Esophagus muscularis mucosa (tissue), 4 donors: Measurements from ENCODE around the gene HCFC1. TPM values are rescaled to one million over a fixed set of nuclear protein-coding genes. Genes with fewer than 3 reads are reported as not detected.
A peak's percentile ranks its signal among the peaks of the same experiment; 100 is the strongest.

Experiments
- DNase-seq: peaks from one replicate; pipeline ENCODE4 v3.0.0-alpha.2; 2017; ENCODE audit errors: extremely low spot score
- H3K27ac ChIP-seq, 4 donors: fragments of 200-600 bp; sonication (generic); replicated peaks in 1 of 4; 1 replicate in 3 of 4; 2 replicates in 1 of 4; pipeline ENCODE4 v1.5.1; 2016 to 2019; ENCODE audit warnings: mild to moderate bottlenecking in 1 of 4
- H3K27me3 ChIP-seq, 4 donors: fragments of 200-600 bp; sonication (generic); one replicate each; pipeline versions ENCODE4 v1.5.1 to v1.6.0; 2016 to 2019
- H3K36me3 ChIP-seq, 4 donors: fragments of 200-600 bp; sonication (generic); one replicate each; pipeline ENCODE4 v1.5.1; 2016 to 2019
- H3K4me1 ChIP-seq, 4 donors: fragments of 200-600 bp; sonication (generic); one replicate each; pipeline ENCODE4 v1.5.1; 2016 to 2019
- H3K4me3 ChIP-seq, 4 donors: fragments of 200-600 bp; sonication (generic); 1 replicate in 2 of 4; 2 replicates in 2 of 4; pipeline ENCODE4 v1.5.1; 2016 to 2019; ENCODE audit warnings: mild to moderate bottlenecking in 4 of 4, moderate library complexity in 1 of 4
- H3K9me3 ChIP-seq, 4 donors: fragments of 200-600 bp; sonication (generic); 1 replicate in 3 of 4; 2 replicates in 1 of 4; pipeline ENCODE4 v1.5.1; 2016 to 2019
- EP300 ChIP-seq: sonication (generic); formaldehyde crosslinking; IDR thresholded peaks from one replicate; pipeline ENCODE4 v1.6.1; 2017; ENCODE audit warnings: antibody characterized with exemption
- POLR2A ChIP-seq: fragments of 450-650 bp; IDR thresholded peaks from one replicate; pipeline ENCODE4 v1.6.1; 2017; ENCODE audit warnings: antibody characterized with exemption, moderate library complexity, mild to moderate bottlenecking, low read depth
- POLR2AphosphoS5 ChIP-seq, 2 donors: sonication (generic); formaldehyde crosslinking; IDR thresholded peaks; one replicate each; pipeline ENCODE4 v1.6.1; 2017; ENCODE audit warnings: antibody characterized with exemption in 2 of 2
- WGBS: methylation state at CpG from one replicate; pipeline ENCODE4 v1.1.5; 2018; 5-methylcytosine and 5-hydroxymethylcytosine counted together
- intact Hi-C: fragments of 100-400 bp; cut with DNase I; formaldehyde crosslinking; loops from one replicate; pipeline ENCODE4 v1.15.1; 2023
- total RNA-seq, 4 donors: library from RNA; depleted of rRNA; stranded (reverse); fragments of >200 nt; gene quantifications; one replicate each; pipeline versions ENCODE4 v1.1.0 to v1.2.1, GENCODE V29; 2016
- TF ChIP-seq, protein P1 (sequence below), 3 experiments: fragments of 200-600 bp in 2 of 3; fragments of 450-650 bp in 1 of 3; sonication (generic) in 2 of 3; IDR thresholded peaks; one replicate each; pipeline ENCODE4 v1.5.1; 2017 to 2019; ENCODE audit warnings: antibody characterized with exemption in 3 of 3, mild to moderate bottlenecking in 2 of 3, moderate library complexity in 1 of 3

HCFC1 gene
- total RNA-seq, 4 donors from 2014 or later = 50.7 to 102 (median 60.8) TPM

DNA sequence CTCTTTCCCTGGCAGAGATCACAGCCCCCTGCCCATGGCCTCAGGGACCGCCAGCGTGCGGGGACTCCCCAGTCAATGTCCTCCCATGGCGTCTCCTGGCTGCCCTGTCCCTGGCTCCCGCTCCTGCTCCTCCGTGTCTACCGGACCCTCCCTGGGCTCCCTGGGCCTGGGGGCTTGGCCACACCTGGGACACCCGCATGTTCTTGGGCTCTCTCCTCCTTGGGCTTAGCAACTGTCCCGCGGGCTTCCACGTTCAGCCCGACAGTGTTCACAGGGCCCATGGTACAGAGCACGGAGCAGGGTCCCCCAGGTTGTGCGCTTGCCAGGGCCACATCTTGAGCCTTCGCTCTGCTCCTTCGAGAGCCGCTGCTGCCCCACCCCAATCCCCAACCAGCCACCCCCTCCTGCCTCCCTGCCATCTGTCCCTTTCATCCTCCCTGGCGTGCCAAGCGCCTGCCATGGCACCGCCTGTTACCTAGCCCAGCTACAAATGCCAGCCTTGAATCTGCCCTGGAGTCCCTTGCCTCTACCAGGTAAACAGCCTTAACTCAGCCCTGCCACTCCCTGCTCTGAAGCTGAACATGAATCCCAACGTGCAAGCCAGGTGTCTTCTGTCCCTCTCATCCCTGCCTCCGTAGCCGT is 63.3 kb downstream of the HCFC1 start:
- no peak for DNase-seq
- Histone ChIP-seq H3K27me3 (no peaks in the 10 kb centered on the region), H3K36me3 (no peaks in the 10 kb centered on the region), H3K27ac (no peak overlapping the region), H3K4me1 (peaks cover 5 to 14% (median 10%) of the 10 kb centered on the region in 4 donors), H3K9me3 (no peaks in the 10 kb centered on the region), H3K4me3 (no peak overlapping the region)
- TF ChIP-seq POLR2AphosphoS5 (IDR thresholded peaks at IDR 0.05) (no peak), POLR2A (no peak), EP300 (no peak)
- TF ChIP-seq, protein P1, sequence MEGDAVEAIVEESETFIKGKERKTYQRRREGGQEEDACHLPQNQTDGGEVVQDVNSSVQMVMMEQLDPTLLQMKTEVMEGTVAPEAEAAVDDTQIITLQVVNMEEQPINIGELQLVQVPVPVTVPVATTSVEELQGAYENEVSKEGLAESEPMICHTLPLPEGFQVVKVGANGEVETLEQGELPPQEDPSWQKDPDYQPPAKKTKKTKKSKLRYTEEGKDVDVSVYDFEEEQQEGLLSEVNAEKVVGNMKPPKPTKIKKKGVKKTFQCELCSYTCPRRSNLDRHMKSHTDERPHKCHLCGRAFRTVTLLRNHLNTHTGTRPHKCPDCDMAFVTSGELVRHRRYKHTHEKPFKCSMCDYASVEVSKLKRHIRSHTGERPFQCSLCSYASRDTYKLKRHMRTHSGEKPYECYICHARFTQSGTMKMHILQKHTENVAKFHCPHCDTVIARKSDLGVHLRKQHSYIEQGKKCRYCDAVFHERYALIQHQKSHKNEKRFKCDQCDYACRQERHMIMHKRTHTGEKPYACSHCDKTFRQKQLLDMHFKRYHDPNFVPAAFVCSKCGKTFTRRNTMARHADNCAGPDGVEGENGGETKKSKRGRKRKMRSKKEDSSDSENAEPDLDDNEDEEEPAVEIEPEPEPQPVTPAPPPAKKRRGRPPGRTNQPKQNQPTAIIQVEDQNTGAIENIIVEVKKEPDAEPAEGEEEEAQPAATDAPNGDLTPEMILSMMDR (IDR thresholded peaks at IDR 0.05) = no peak
- 87% methylated on average over 21 of the region's 23 CpGs for WGBS
- intact Hi-C loops = no loop called here

DNA sequence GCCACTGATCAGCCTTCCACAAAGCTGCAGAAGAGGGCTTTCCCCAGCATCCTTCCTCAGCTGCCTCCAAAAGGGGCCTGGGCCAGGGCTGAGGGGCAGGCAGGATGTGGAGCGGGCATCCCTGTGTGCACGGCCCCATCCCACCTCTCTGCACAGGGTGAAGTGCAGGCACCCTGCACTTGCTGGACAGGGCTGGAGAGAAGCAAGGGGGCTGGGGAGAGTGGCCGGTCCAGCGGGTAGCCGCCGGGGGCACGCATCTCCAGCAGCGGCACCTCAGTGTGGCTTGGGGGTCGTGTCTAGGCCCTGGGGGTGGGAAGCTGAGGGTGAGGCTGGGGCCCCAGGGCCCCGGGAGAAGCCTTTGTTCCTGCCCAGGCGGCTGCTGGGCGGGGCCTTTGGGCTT is 64.2 kb downstream of the HCFC1 start:
- intact Hi-C loops = no loop called here
- 84% methylated on average over 9 of the region's 12 CpGs for WGBS
- TF ChIP-seq POLR2A = no peak
- no peak for TF ChIP-seq EP300
- no peak for TF ChIP-seq POLR2AphosphoS5 (IDR thresholded peaks at IDR 0.05)
- TF ChIP-seq, protein P1 (IDR thresholded peaks at IDR 0.05) = no peak

DNA sequence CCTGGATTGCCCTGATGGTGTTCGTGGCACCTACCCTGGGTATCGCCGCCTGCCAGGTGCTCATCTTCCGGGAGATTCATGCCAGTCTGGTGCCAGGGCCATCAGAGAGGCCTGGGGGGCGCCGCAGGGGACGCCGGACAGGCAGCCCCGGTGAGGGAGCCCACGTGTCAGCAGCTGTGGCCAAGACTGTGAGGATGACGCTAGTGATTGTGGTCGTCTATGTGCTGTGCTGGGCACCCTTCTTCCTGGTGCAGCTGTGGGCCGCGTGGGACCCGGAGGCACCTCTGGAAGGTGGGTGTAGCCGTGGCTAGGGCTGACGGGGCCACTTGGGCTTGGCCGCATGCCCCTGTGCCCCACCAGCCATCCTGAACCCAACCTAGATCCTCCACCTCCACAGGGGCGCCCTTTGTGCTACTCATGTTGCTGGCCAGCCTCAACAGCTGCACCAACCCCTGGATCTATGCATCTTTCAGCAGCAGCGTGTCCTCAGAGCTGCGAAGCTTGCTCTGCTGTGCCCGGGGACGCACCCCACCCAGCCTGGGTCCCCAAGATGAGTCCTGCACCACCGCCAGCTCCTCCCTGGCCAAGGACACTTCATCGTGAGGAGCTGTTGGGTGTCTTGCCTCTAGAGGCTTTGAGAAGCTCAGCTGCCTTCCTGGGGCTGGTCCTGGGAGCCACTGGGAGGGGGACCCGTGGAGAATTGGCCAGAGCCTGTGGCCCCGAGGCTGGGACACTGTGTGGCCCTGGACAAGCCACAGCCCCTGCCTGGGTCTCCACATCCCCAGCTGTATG is 65.3 kb downstream of the HCFC1 start:
- Histone ChIP-seq H3K27me3 (no peaks in the 10 kb centered on the region), H3K27ac (no peak overlapping the region), H3K4me3 (no peak overlapping the region), H3K4me1 (peaks cover 10 to 31% (median 25%) of the 10 kb centered on the region in 4 donors), H3K36me3 (no peaks in the 10 kb centered on the region), H3K9me3 (no peaks in the 10 kb centered on the region)
- DNase-seq = no peak
- intact Hi-C loops = no loop called here
- no peak for TF ChIP-seq EP300
- 70% methylated on average over 2 of the region's 27 CpGs for WGBS

More for the DNA sequence above, 64.2 kb downstream of the HCFC1 start:
- Histone ChIP-seq H3K9me3 (no peaks in the 10 kb centered on the region), H3K27me3 (no peaks in the 10 kb centered on the region), H3K4me1 (peaks cover 6 to 21% (median 15%) of the 10 kb centered on the region in 4 donors), H3K4me3 (no peak overlapping the region), H3K36me3 (no peaks in the 10 kb centered on the region), H3K27ac (no peak overlapping the region)
- DNase-seq = no peak

DNA sequence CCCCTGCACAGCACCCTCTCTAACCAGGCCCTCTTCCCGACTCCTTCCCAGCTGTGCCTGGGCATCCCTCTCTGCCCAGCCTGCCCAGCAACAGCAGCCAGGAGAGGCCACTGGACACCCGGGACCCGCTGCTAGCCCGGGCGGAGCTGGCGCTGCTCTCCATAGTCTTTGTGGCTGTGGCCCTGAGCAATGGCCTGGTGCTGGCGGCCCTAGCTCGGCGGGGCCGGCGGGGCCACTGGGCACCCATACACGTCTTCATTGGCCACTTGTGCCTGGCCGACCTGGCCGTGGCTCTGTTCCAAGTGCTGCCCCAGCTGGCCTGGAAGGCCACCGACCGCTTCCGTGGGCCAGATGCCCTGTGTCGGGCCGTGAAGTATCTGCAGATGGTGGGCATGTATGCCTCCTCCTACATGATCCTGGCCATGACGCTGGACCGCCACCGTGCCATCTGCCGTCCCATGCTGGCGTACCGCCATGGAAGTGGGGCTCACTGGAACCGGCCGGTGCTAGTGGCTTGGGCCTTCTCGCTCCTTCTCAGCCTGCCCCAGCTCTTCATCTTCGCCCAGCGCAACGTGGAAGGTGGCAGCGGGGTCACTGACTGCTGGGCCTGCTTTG is 66.0 kb downstream of the HCFC1 start:
- intact Hi-C loops = no loop called here
- 87% methylated on average over 12 of the region's 32 CpGs for WGBS
- peak overlapping the region; percentile 17 to 48 (median 30) for H3K4me3 ChIP-seq

More for the DNA sequence above, 66.0 kb downstream of the HCFC1 start:
- Histone ChIP-seq H3K4me1 (peaks cover 14 to 39% (median 32%) of the 10 kb centered on the region in 4 donors), H3K27me3 (no peaks in the 10 kb centered on the region), H3K9me3 (no peaks in the 10 kb centered on the region), H3K36me3 (no peaks in the 10 kb centered on the region), H3K27ac (no peak overlapping the region)
- TF ChIP-seq, protein P1 (IDR thresholded peaks at IDR 0.05) = no peak
- TF ChIP-seq POLR2A = no peak
- no peak for TF ChIP-seq POLR2AphosphoS5 (IDR thresholded peaks at IDR 0.05)
- no peak for TF ChIP-seq EP300
- no peak for DNase-seq
